K562 (cell line): ENCODE data around the gene ZNF343. TPM values are rescaled to one million over a fixed set of nuclear protein-coding genes. Genes with fewer than 3 reads are reported as not detected.

Experiments used
- ATF4 ChIP-seq: fragments of 450-650 bp; formaldehyde crosslinking; IDR thresholded peaks from 2 replicates; pipeline ENCODE4 v1.4.0; 2022; ENCODE audit warnings: mild to moderate bottlenecking, moderate library complexity
- C11orf30 ChIP-seq: fragments of 450-650 bp; IDR thresholded peaks from 2 replicates; pipeline ENCODE4 v1.6.1; 2016; ENCODE audit warnings: low read depth, mild to moderate bottlenecking
- FOXA3 ChIP-seq, 2 experiments: fragments of 450-650 bp in 1 of 2; sonication (generic) in 1 of 2; formaldehyde crosslinking; IDR thresholded peaks in 1 of 2; conservative IDR thresholded peaks in 1 of 2; 2 replicates each; pipeline versions ENCODE4 v1.4.0 to v1.8.0; 2020 to 2022; ENCODE audit warnings: mild to moderate bottlenecking in 2 of 2, missing genetic modification reagents in 1 of 2
- GABPB1 ChIP-seq: sonication (generic); formaldehyde crosslinking; IDR thresholded peaks from 2 replicates; pipeline ENCODE4 v1.8.0; 2022; ENCODE audit warnings: mild to moderate bottlenecking, missing genetic modification reagents
- IRF1 ChIP-seq: sonication (generic); formaldehyde crosslinking; IDR thresholded peaks from 2 replicates; pipeline ENCODE4 v1.8.0; 2022; ENCODE audit warnings: missing genetic modification reagents, mild to moderate bottlenecking, borderline replicate concordance
- KLF6 ChIP-seq: fragments of 250-450 bp; sonication (Bioruptor Pico); IDR thresholded peaks from 2 replicates; pipeline ENCODE4 v1.4.0; 2020; ENCODE audit warnings: mild to moderate bottlenecking, moderate library complexity, borderline replicate concordance
- RCOR1 ChIP-seq, 2 experiments: IDR thresholded peaks; 2 replicates each; pipeline ENCODE4 v1.6.1; 2012; ENCODE audit warnings: low read depth in 2 of 2, low read length in 2 of 2, borderline replicate concordance in 1 of 2, improper control_type of control experiment in 1 of 2
- REST ChIP-seq, 2 experiments: fragments of 450-650 bp; formaldehyde crosslinking in 1 of 2; IDR thresholded peaks; 2 replicates each; pipeline versions ENCODE4 v1.4.0 to v1.6.1; 2014 to 2020; ENCODE audit warnings: mild to moderate bottlenecking in 2 of 2, borderline replicate concordance in 1 of 2, low read depth in 1 of 2
- SAP30 ChIP-seq: fragments of 200-600 bp; sonication (generic); IDR thresholded peaks from 2 replicates; pipeline ENCODE4 v1.6.1; 2012; ENCODE audit warnings: borderline replicate concordance, low read depth, mild to moderate bottlenecking, moderate library complexity, low read length, control low read depth, inconsistent platforms; ENCODE audit not compliant: insufficient read depth, poor library complexity, severe bottlenecking
- SP2 ChIP-seq: IDR thresholded peaks from 2 replicates; pipeline ENCODE4 v1.6.1; 2011; ENCODE audit warnings: mild to moderate bottlenecking, low read depth, low read length, moderate library complexity; ENCODE audit not compliant: poor library complexity, severe bottlenecking; ENCODE audit errors: extremely low read depth
- TCF15 ChIP-seq: fragments of 250-450 bp; sonication (Bioruptor Pico); IDR thresholded peaks from 2 replicates; pipeline ENCODE4 v1.8.0; 2022; ENCODE audit warnings: moderate library complexity, mild to moderate bottlenecking, inconsistent platforms
- TFAP4 ChIP-seq: sonication (generic); formaldehyde crosslinking; IDR thresholded peaks from 2 replicates; pipeline ENCODE4 v1.8.0; 2022; ENCODE audit warnings: missing genetic modification reagents, mild to moderate bottlenecking, moderate library complexity, borderline replicate concordance
- ZNF780A ChIP-seq: fragments of 250-450 bp; sonication (Bioruptor Pico); IDR thresholded peaks from 2 replicates; pipeline ENCODE4 v1.5.0; 2021; ENCODE audit warnings: mild to moderate bottlenecking
- polyA plus RNA-seq, 8 experiments: library from polyadenylated mRNA; depleted of rRNA in 4 of 8; stranded (reverse) in 5 of 8; unstranded in 3 of 8; fragments of >200 nt; fragmentation: Nextera tagmentation in 2 of 8; fragmentation: Illumina TruSeq in 1 of 8; extraction: Ambion mirVana in 2 of 8; extraction: Trizol in 1 of 8; gene quantifications; 2 replicates each; pipeline versions ENCODE4 v1.2.1 to v1.2.3, GENCODE V29; 2011 to 2014; ENCODE audit warnings: inconsistent platforms in 1 of 8, missing spikeins in 1 of 8
- total RNA-seq, 7 experiments: library from RNA; depleted of rRNA in 6 of 7; stranded (reverse); fragments of >200 nt in 6 of 7; fragmentation: Illumina TruSeq in 2 of 7; extraction: Trizol in 2 of 7; gene quantifications; 2 replicates each; pipeline versions ENCODE4 v1.2.1 to v1.2.3, GENCODE V29; 2011 to 2021; ENCODE audit warnings: low replicate concordance in 1 of 7

ZNF343 gene
- total and polyA plus RNA-seq, 9 of the 15 experiments (the other 6 are each of a cell fraction or from before 2014, with no cell fraction given): 1.4 to 9.8 (median 6.4) TPM

GRCh38 chr20:2508631-2509467, at the start of gene ZNF343 (continued):
- no peak for TF ChIP-seq REST (IDR thresholded peaks at IDR 0.05; ENCODE audit: borderline replicate concordance)
- no peak for TF ChIP-seq REST (CRISPR knock-in tag; IDR thresholded peaks at IDR 0.05; ENCODE audit: low read depth)
- TF ChIP-seq C11orf30: no peak; the same call in 1 of the 2 replicates
- TF ChIP-seq IRF1 (CRISPR knock-in tag): no peak
- no peak for TF ChIP-seq ATF4
- TF ChIP-seq ZNF780A (CRISPR knock-in tag): no peak
- TF ChIP-seq SP2: no peak
- TF ChIP-seq RCOR1 (IDR thresholded peaks at IDR 0.05; ENCODE audit: borderline replicate concordance in 1 of 2, low read depth in 2 of 2, low read length in 2 of 2): no peak; a peak in 1 of 4 replicates
- peak; percentile 96 for TF ChIP-seq GABPB1 (CRISPR knock-in tag)
- TF ChIP-seq SAP30: peak; percentile 69
- TF ChIP-seq TFAP4 (CRISPR knock-in tag): peak; percentile 75; the same call in 1 of the 2 replicates
- TF ChIP-seq FOXA3 (CRISPR knock-in tag; conservative IDR thresholded peaks at IDR 0.05 in 1 of 2, IDR thresholded peaks at IDR 0.05 in 1 of 2): no peak
- no peak for TF ChIP-seq TCF15 (CRISPR knock-in tag)
- 0 out of 2 replicates have a peak, but pooled peaks have one; percentile 18 for TF ChIP-seq KLF6
